Hepatocyte (in vitro differentiated cells): ENCODE measurements around the gene GSC. TPM values are rescaled to one million over a fixed set of nuclear protein-coding genes. Genes with fewer than 3 reads are reported as not detected.

Source experiments
- DNase-seq: peaks from one replicate; pipeline ENCODE4 v3.0.0-alpha.2; 2016; ENCODE audit warnings: low spot score
- H2AFZ ChIP-seq: fragments of 200-600 bp; sonication (generic); 2 replicates; pipeline ENCODE4 v1.6.0; 2016; ENCODE audit warnings: antibody characterized with exemption, mild to moderate bottlenecking
- H3K27ac ChIP-seq: fragments of 200-600 bp; sonication (generic); 2 replicates; pipeline ENCODE4 v1.5.1; 2016; ENCODE audit warnings: mild to moderate bottlenecking
- H3K27me3 ChIP-seq: fragments of 200-600 bp; sonication (generic); 2 replicates; pipeline ENCODE4 v1.6.1; 2016
- H3K36me3 ChIP-seq: fragments of 200-600 bp; sonication (generic); replicated peaks from 2 replicates; pipeline ENCODE4 v1.5.1; 2016; ENCODE audit warnings: low read depth; ENCODE audit not compliant: insufficient read depth
- H3K4me1 ChIP-seq: fragments of 200-600 bp; sonication (generic); 2 replicates; pipeline ENCODE4 v1.5.1; 2016; ENCODE audit warnings: mild to moderate bottlenecking, moderate library complexity; ENCODE audit not compliant: insufficient read depth
- H3K4me2 ChIP-seq: fragments of 200-600 bp; sonication (generic); 2 replicates; pipeline ENCODE4 v1.6.0; 2016
- H3K4me3 ChIP-seq: fragments of 200-600 bp; sonication (generic); 2 replicates; pipeline ENCODE4 v1.5.1; 2016; ENCODE audit warnings: mild to moderate bottlenecking
- H3K79me2 ChIP-seq: fragments of 200-600 bp; sonication (generic); 2 replicates; pipeline ENCODE4 v1.6.0; 2017; ENCODE audit warnings: mild to moderate bottlenecking
- H3K9me2 ChIP-seq: fragments of 200-600 bp; sonication (generic); replicated peaks from 2 replicates; pipeline ENCODE4 v1.6.0; 2017; ENCODE audit warnings: mild to moderate bottlenecking; ENCODE audit not compliant: insufficient read depth
- H3K9me3 ChIP-seq: fragments of 200-600 bp; sonication (generic); 2 replicates; pipeline ENCODE4 v1.5.1; 2016; ENCODE audit warnings: low read depth, mild to moderate bottlenecking
- H4K20me1 ChIP-seq: fragments of 200-600 bp; sonication (generic); 2 replicates; pipeline ENCODE4 v1.6.0; 2016; ENCODE audit warnings: mild to moderate bottlenecking; ENCODE audit not compliant: insufficient read depth, poor library complexity, severe bottlenecking
- EZH2 ChIP-seq: fragments of 200-600 bp; sonication (generic); IDR thresholded peaks from 2 replicates; pipeline ENCODE4 v1.6.1; 2016; ENCODE audit warnings: antibody characterized with exemption, mild to moderate bottlenecking, borderline replicate concordance
- EZH2phosphoT487 ChIP-seq: fragments of 200-600 bp; sonication (generic); IDR thresholded peaks from one replicate; pipeline ENCODE4 v1.6.1; 2018; ENCODE audit warnings: antibody characterized with exemption, mild to moderate bottlenecking, low read depth, moderate library complexity; ENCODE audit not compliant: unreplicated experiment, severe bottlenecking
- WGBS: methylation state at CpG from one replicate; pipeline ENCODE4 v1.1.6; 2016; ENCODE audit warnings: low lambda C conversion rate; ENCODE audit errors: missing lambda C conversion rate; 5-methylcytosine and 5-hydroxymethylcytosine counted together
- polyA plus RNA-seq: library from polyadenylated mRNA; unstranded; fragments of >200 nt; fragmentation: Nextera tagmentation; extraction: Ambion mirVana; gene quantifications from 2 replicates; pipeline ENCODE4 v1.2.1, GENCODE V29; 2016
- total RNA-seq: library from RNA; depleted of rRNA; stranded (reverse); fragments of >200 nt; gene quantifications from 2 replicates; pipeline ENCODE4 v1.2.3, GENCODE V29; 2014
- TF ChIP-seq, protein P1 (sequence below): fragments of 200-600 bp; sonication (generic); IDR thresholded peaks from 2 replicates; pipeline ENCODE4 v1.5.1; 2016; ENCODE audit warnings: antibody characterized with exemption, mild to moderate bottlenecking; ENCODE audit not compliant: poor library complexity

GSC gene
- total and polyA plus RNA-seq, 2 experiments from 2014 or later: 0.17 to 0.30 TPM

DNA sequence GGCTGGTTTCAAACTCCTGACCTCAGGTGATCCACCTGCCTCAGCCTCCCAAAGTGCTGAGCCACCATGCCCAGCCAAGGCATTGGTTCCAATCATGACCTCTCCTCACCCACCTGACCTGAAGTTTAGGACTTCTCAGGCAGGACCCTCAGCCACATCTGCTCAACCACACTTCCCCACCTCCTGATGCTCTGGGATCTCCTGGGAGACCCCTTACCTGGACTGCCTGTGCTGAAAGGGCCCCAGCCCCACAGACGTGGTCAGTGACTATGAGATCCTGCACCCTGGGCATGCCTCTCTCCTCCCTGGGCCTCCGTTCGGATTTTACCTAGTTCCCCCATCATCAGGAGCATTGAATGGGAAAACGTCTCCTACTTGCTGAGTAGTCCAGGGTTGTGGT lies 18.0 kb downstream of the GSC start:
- no peaks in the 10 kb centered on the region for H4K20me1 ChIP-seq
- 65% methylated on average over 4 of the region's 4 CpGs for WGBS
- peaks cover 3% of the 10 kb centered on the region for H3K27me3 ChIP-seq
- DNase-seq: no peak
- no peak overlapping the region for H3K4me3 ChIP-seq
- H3K36me3 ChIP-seq: no peaks in the 10 kb centered on the region
- TF ChIP-seq EZH2: no peak
- TF ChIP-seq EZH2phosphoT487: no peak
- TF ChIP-seq, protein P1, sequence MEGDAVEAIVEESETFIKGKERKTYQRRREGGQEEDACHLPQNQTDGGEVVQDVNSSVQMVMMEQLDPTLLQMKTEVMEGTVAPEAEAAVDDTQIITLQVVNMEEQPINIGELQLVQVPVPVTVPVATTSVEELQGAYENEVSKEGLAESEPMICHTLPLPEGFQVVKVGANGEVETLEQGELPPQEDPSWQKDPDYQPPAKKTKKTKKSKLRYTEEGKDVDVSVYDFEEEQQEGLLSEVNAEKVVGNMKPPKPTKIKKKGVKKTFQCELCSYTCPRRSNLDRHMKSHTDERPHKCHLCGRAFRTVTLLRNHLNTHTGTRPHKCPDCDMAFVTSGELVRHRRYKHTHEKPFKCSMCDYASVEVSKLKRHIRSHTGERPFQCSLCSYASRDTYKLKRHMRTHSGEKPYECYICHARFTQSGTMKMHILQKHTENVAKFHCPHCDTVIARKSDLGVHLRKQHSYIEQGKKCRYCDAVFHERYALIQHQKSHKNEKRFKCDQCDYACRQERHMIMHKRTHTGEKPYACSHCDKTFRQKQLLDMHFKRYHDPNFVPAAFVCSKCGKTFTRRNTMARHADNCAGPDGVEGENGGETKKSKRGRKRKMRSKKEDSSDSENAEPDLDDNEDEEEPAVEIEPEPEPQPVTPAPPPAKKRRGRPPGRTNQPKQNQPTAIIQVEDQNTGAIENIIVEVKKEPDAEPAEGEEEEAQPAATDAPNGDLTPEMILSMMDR: no peak
- no peak overlapping the region for H3K27ac ChIP-seq
- H3K79me2 ChIP-seq: no peaks in the 10 kb centered on the region
- no peak overlapping the region for H3K4me2 ChIP-seq
- H3K4me1 ChIP-seq: no peaks in the 10 kb centered on the region
- no peaks in the 10 kb centered on the region for H3K9me3 ChIP-seq
- no peaks in the 10 kb centered on the region for H3K9me2 ChIP-seq
- no peak overlapping the region for H2AFZ ChIP-seq

DNA sequence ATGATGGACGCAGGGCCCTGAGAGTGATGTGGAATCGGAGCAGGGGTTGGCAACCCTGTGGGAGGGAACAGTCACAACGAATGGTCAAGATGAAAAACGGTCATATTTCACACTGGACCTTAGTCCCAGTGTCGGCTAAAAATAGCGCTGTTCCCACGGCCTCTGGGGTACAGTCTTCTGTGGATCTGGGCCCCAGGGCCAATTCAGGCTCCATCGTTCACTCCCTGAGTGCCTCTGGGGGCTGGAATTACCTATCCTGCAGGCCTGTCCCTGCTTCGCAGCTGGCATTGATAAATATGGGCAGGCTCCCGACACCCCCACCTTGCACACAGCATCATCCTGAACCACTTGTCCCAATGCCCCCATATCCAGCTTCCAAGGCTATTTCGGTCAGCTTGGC lies 18.6 kb downstream of the GSC start:
- H3K36me3 ChIP-seq: no peaks in the 10 kb centered on the region
- H3K9me3 ChIP-seq: no peaks in the 10 kb centered on the region
- H3K4me2 ChIP-seq: no peak overlapping the region
- no peaks in the 10 kb centered on the region for H3K9me2 ChIP-seq
- DNase-seq: no peak
- no peaks in the 10 kb centered on the region for H4K20me1 ChIP-seq
- no peak for TF ChIP-seq EZH2phosphoT487
- TF ChIP-seq, protein P1: no peak
- TF ChIP-seq EZH2: no peak
- no peak overlapping the region for H3K27ac ChIP-seq
- no peak overlapping the region for H2AFZ ChIP-seq
- H3K27me3 ChIP-seq: peaks cover 3% of the 10 kb centered on the region
- WGBS: 92% methylated on average over 11 of the region's 11 CpGs
- H3K4me1 ChIP-seq: no peaks in the 10 kb centered on the region
- no peak overlapping the region for H3K4me3 ChIP-seq
- H3K79me2 ChIP-seq: no peaks in the 10 kb centered on the region

DNA sequence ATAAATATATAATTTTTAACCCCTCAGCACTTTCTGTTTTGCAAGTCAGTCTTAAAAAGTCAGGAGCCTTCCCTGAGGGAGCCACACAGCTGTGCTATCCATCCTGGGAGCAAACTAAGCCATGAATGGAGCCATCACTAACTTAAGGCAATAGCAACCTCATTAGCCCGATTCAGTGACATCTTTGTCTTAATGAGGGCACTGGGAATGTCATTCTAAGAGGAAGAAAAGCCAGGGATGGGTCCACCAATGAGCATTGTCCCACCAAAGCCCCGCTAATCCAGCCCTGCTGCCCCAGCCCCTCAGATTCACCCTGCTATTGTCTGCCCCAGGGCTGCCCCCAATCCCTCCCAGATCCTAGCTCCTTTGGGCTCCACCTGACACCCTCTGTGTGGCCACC lies 19.5 kb downstream of the GSC start:
- Histone ChIP-seq H3K36me3 (no peaks in the 10 kb centered on the region), H3K4me2 (no peak overlapping the region), H3K4me1 (no peaks in the 10 kb centered on the region), H3K27me3 (peaks cover 3% of the 10 kb centered on the region), H3K9me3 (no peaks in the 10 kb centered on the region), H3K9me2 (no peaks in the 10 kb centered on the region), H2AFZ (no peak overlapping the region), H4K20me1 (no peaks in the 10 kb centered on the region), H3K79me2 (no peaks in the 10 kb centered on the region), H3K27ac (no peak overlapping the region), H3K4me3 (no peak overlapping the region)
- no peak for DNase-seq
- 83% methylated on average over 2 of the region's 2 CpGs for whole genome bisulfite sequencing
- TF ChIP-seq EZH2phosphoT487 (no peak), EZH2 (no peak)
- TF ChIP-seq, protein P1: no peak
